HCT116 (cell line): ENCODE data around the gene GALNT17. TPM values are rescaled to one million over a fixed set of nuclear protein-coding genes. Genes with fewer than 3 reads are reported as not detected.

Experiments
- ATAC-seq: fragments of 200-7000 bp; cut with Tn5 transposase; 2 replicates; pipeline ENCODE4 v1.9.1; 2020; ENCODE audit warnings: mild to moderate bottlenecking, moderate library complexity
- BruUV-seq: library from RNA; stranded (reverse); fragments of 400-500 nt; replicated peaks from 2 replicates; lab custom pipeline; 2021; lab: Mats Ljungman, UMichigan
- CTCF ChIA-PET: fragments of 300-600 bp; sonication (Branson Sonifier 250); formaldehyde crosslinking; loops from one replicate; lab custom pipeline; 2021; ENCODE audit warnings: antibody characterized with exemption; lab: Charles Lee
- POLR2A ChIA-PET: fragments of 300-600, 350-600 bp; sonication (Branson Sonifier 250); formaldehyde crosslinking; loops from one replicate; lab custom pipeline; 2021; ENCODE audit warnings: antibody characterized with exemption; lab: Charles Lee
- RAD21 ChIA-PET, 2 experiments: fragments of 300-600 bp; sonication (Branson Sonifier 250); formaldehyde crosslinking; loops; one replicate each; lab custom pipeline; 2023; ENCODE audit warnings: low total read pairs in 2 of 2; ENCODE audit not compliant: uncharacterized antibody in 2 of 2, unreplicated experiment in 2 of 2, low non-redundant PET in 1 of 2; lab: Charles Lee
- DNase-seq: peaks from one replicate; pipeline ENCODE4 v3.0.0-alpha.2; 2010; ENCODE audit warnings: low read depth, low spot score
- H2AFZ ChIP-seq: fragments of 200-600 bp; shearing (Covaris generic), sonication (generic); 2 replicates; pipeline ENCODE4 v1.6.1; 2017; ENCODE audit warnings: low read depth, mixed run types, mixed read lengths, antibody characterized with exemption, low read length; ENCODE audit not compliant: poor library complexity, severe bottlenecking
- H3K27ac ChIP-seq: 2 replicates; pipeline ENCODE4 v1.5.1; 2012; ENCODE audit warnings: low read depth, low read length
- H3K27me3 ChIP-seq: fragments of 200-600 bp; sonication (generic); 2 replicates; pipeline ENCODE4 v1.6.1; 2016; ENCODE audit warnings: mixed run types, low read length, mixed read lengths; ENCODE audit not compliant: insufficient read depth
- H3K36me3 ChIP-seq, 2 experiments: fragments of 200-500 bp in 1 of 2; fragments of 200-600 bp in 1 of 2; sonication (Bioruptor generic) in 1 of 2; sonication (generic) in 1 of 2; 2 replicates each; pipeline versions ENCODE4 v1.5.1 to v1.6.1; 2014 to 2016; ENCODE audit warnings: low read length in 2 of 2, inconsistent platforms in 1 of 2, mixed read lengths in 1 of 2, mixed run types in 1 of 2; ENCODE audit not compliant: insufficient read depth in 2 of 2, control insufficient read depth in 1 of 2
- H3K4me1 ChIP-seq, 2 experiments: fragments of 200-600 bp in 1 of 2; sonication (generic) in 1 of 2; 2 replicates each; pipeline versions ENCODE4 v1.5.1 to v1.6.1; 2012 to 2017; ENCODE audit warnings: low read length in 2 of 2, inconsistent platforms in 1 of 2, mild to moderate bottlenecking in 1 of 2, mixed read lengths in 1 of 2, mixed run types in 1 of 2, moderate library complexity in 1 of 2; ENCODE audit not compliant: insufficient read depth in 2 of 2, control insufficient read depth in 1 of 2
- H3K4me2 ChIP-seq: fragments of 200-600 bp; sonication (generic); 2 replicates; pipeline ENCODE4 v1.6.1; 2017; ENCODE audit warnings: mixed run types, low read length, mixed read lengths
- H3K4me3 ChIP-seq, 2 experiments: fragments of 200-600 bp in 1 of 2; sonication (generic) in 1 of 2; replicated peaks in 1 of 2; 2 replicates each; pipeline ENCODE4 v1.5.1; 2011 to 2016; ENCODE audit warnings: low read length in 2 of 2, control low read depth in 1 of 2, low read depth in 1 of 2, mild to moderate bottlenecking in 1 of 2, mixed read lengths in 1 of 2, mixed run types in 1 of 2
- H3K79me2 ChIP-seq: fragments of 200-600 bp; sonication (generic); 2 replicates; pipeline ENCODE4 v1.6.1; 2017; ENCODE audit warnings: mild to moderate bottlenecking, mixed run types, low read length, moderate library complexity, mixed read lengths; ENCODE audit not compliant: insufficient read depth
- H3K9ac ChIP-seq: fragments of 200-600 bp; sonication (generic); 2 replicates; pipeline ENCODE4 v1.6.1; 2016; ENCODE audit warnings: low read length, mixed read lengths
- H3K9me2 ChIP-seq: fragments of 200-600 bp; sonication (generic), shearing (Covaris generic); 2 replicates; pipeline ENCODE4 v1.6.1; 2017; ENCODE audit warnings: mixed run types, mild to moderate bottlenecking, moderate library complexity; ENCODE audit not compliant: insufficient read depth
- H3K9me3 ChIP-seq, 2 experiments: fragments of 200-500 bp in 1 of 2; fragments of 200-600 bp in 1 of 2; sonication (Bioruptor generic) in 1 of 2; sonication (generic) in 1 of 2; 2 replicates each; pipeline ENCODE4 v1.6.1; 2014 to 2017; ENCODE audit warnings: low read length in 2 of 2, mixed read lengths in 2 of 2, inconsistent platforms in 1 of 2, low read depth in 1 of 2, mild to moderate bottlenecking in 1 of 2, mixed run types in 1 of 2, moderate library complexity in 1 of 2; ENCODE audit not compliant: control insufficient read depth in 1 of 2, insufficient read depth in 1 of 2
- H4K20me1 ChIP-seq: fragments of 200-600 bp; sonication (generic), shearing (Covaris generic); 2 replicates; pipeline ENCODE4 v1.6.1; 2017; ENCODE audit warnings: mixed run types, mild to moderate bottlenecking, moderate library complexity; ENCODE audit not compliant: insufficient read depth
- EGR1 ChIP-seq: IDR thresholded peaks from 2 replicates; pipeline ENCODE4 v1.6.1; 2012; ENCODE audit warnings: low read depth
- POLR2A ChIP-seq: IDR thresholded peaks from 2 replicates; pipeline ENCODE4 v1.7.0; 2011; ENCODE audit warnings: borderline replicate concordance; ENCODE audit not compliant: insufficient read depth, insufficient read length; ENCODE audit errors: extremely low read depth
- YY1 ChIP-seq: IDR thresholded peaks from 2 replicates; pipeline ENCODE4 v1.6.1; 2011; ENCODE audit warnings: low read length, low read depth, moderate library complexity, mild to moderate bottlenecking; ENCODE audit not compliant: insufficient replicate concordance; ENCODE audit errors: extremely low read depth
- intact Hi-C: fragments of 100-400 bp; cut with micrococcal nuclease; formaldehyde crosslinking; loops from 2 replicates; pipeline ENCODE4 v1.10.0; 2022
- total RNA-seq: library from RNA; stranded (reverse); gene quantifications from one replicate; pipeline ENCODE4 v1.2.1, GENCODE V29; 2021; ENCODE audit not compliant: unreplicated experiment
- TF ChIP-seq, protein P1 (sequence below): IDR thresholded peaks from 2 replicates; pipeline ENCODE4 v1.6.1; 2011; ENCODE audit warnings: mild to moderate bottlenecking, low read length, moderate library complexity; ENCODE audit not compliant: insufficient replicate concordance; ENCODE audit errors: extremely low read depth
- TF ChIP-seq, protein P2 (sequence below): IDR thresholded peaks from 2 replicates; pipeline ENCODE4 v1.6.1; 2012

The GALNT17 gene
- total RNA-seq, 1 experiment from 2014 or later = not detected

DNA sequence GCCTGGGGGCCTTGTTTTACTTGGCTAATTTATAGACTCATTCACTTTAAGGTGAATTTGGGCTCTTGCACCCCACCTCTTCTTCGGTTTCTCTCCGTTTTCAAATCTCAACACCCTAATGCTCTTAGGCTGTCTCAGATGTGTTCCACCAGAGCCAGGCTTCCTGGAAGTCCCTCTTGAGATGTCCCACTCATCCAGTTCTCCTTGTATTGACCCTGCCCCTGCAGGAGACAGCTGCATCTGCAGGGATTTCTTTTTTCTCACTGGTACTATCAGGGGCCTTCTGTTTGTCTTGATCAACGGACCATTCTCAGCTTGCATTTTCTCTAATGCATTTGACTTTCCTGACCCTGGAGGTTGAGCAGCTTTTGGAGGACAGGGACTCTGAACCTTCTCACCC lies 279.5 kb downstream of the GALNT17 start:
- POLR2A ChIA-PET = no interaction called here
- ATAC-seq (no peak), DNase-seq (no peak)
- no peak overlapping the region for H3K27ac ChIP-seq
- peaks cover 0 to 17% of the 10 kb centered on the region in 2 experiments; a peak in 2 of 4 replicates for H3K9me3 ChIP-seq
- CTCF ChIA-PET = no interaction called here
- TF ChIP-seq YY1 (no peak), EGR1 (no peak), POLR2A (no peak)
- TF ChIP-seq, protein P1, sequence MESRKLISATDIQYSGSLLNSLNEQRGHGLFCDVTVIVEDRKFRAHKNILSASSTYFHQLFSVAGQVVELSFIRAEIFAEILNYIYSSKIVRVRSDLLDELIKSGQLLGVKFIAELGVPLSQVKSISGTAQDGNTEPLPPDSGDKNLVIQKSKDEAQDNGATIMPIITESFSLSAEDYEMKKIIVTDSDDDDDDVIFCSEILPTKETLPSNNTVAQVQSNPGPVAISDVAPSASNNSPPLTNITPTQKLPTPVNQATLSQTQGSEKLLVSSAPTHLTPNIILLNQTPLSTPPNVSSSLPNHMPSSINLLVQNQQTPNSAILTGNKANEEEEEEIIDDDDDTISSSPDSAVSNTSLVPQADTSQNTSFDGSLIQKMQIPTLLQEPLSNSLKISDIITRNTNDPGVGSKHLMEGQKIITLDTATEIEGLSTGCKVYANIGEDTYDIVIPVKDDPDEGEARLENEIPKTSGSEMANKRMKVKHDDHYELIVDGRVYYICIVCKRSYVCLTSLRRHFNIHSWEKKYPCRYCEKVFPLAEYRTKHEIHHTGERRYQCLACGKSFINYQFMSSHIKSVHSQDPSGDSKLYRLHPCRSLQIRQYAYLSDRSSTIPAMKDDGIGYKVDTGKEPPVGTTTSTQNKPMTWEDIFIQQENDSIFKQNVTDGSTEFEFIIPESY = no peak
- H3K4me2 ChIP-seq = no peak overlapping the region
- H3K36me3 ChIP-seq = no peaks in the 10 kb centered on the region
- H3K9ac ChIP-seq = no peak overlapping the region
- RAD21 ChIA-PET = no interaction called here
- H3K9me2 ChIP-seq = no peaks in the 10 kb centered on the region
- no TSS peak for BruUV-seq
- H3K27me3 ChIP-seq = no peaks in the 10 kb centered on the region
- no peaks in the 10 kb centered on the region for H4K20me1 ChIP-seq
- intact Hi-C loops = no loop called here
- H3K79me2 ChIP-seq = no peaks in the 10 kb centered on the region
- no peak overlapping the region for H3K4me3 ChIP-seq
- H3K4me1 ChIP-seq = no peaks in the 10 kb centered on the region
- no peak overlapping the region for H2AFZ ChIP-seq

DNA sequence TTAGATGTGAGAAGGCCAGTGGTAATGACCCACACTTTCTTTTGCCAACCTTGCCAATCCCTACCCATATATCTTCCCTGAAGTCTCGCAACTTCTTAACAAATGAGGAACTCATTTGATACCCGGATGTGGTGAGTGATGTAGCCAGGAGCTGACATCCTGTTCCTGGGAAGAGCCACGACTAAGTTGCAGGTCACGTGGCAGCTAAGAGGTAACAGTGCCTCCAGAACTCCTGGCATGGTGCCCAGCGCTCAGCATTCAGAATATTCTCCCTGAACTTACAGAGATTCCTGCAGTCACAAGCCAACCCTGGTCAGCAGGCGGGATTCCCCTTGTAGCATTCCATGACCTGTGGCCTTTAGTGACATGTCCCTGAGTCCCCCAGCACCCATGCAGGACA lies 282.5 kb downstream of the GALNT17 start:
- RAD21 ChIA-PET = no interaction called here
- CTCF ChIA-PET = no interaction called here
- peaks cover 0 to 21% of the 10 kb centered on the region in 2 experiments; a peak in 2 of 4 replicates for H3K9me3 ChIP-seq

More for the DNA sequence above, 282.5 kb downstream of the GALNT17 start:
- no peak overlapping the region for H3K27ac ChIP-seq
- DNase-seq (no peak), ATAC-seq (no peak)
- POLR2A ChIA-PET = no interaction called here
- no peaks in the 10 kb centered on the region for H3K4me1 ChIP-seq
- no peak overlapping the region for H2AFZ ChIP-seq
- H4K20me1 ChIP-seq = no peaks in the 10 kb centered on the region
- no peak overlapping the region for H3K9ac ChIP-seq
- H3K4me2 ChIP-seq = no peak overlapping the region
- H3K4me3 ChIP-seq = no peak overlapping the region
- H3K9me2 ChIP-seq = no peaks in the 10 kb centered on the region
- no peaks in the 10 kb centered on the region for H3K79me2 ChIP-seq
- H3K27me3 ChIP-seq = no peaks in the 10 kb centered on the region
- no peaks in the 10 kb centered on the region for H3K36me3 ChIP-seq
- no TSS peak for BruUV-seq
- intact Hi-C loops = no loop called here
- TF ChIP-seq, protein P2, sequence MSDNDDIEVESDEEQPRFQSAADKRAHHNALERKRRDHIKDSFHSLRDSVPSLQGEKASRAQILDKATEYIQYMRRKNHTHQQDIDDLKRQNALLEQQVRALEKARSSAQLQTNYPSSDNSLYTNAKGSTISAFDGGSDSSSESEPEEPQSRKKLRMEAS = no peak
- TF ChIP-seq, all 23 proteins: peak for 0
